Measurements from ENCODE around the gene TGFBR3. TPM values are rescaled to one million over a fixed set of nuclear protein-coding genes. Genes with fewer than 3 reads are reported as not detected.
A peak's percentile ranks its signal among the peaks of the same experiment; 100 is the strongest.

TGFBR3 gene
- total and polyA plus RNA-seq, 8 donors = 6.0 to 34.8 (median 21.4) TPM

DNA sequence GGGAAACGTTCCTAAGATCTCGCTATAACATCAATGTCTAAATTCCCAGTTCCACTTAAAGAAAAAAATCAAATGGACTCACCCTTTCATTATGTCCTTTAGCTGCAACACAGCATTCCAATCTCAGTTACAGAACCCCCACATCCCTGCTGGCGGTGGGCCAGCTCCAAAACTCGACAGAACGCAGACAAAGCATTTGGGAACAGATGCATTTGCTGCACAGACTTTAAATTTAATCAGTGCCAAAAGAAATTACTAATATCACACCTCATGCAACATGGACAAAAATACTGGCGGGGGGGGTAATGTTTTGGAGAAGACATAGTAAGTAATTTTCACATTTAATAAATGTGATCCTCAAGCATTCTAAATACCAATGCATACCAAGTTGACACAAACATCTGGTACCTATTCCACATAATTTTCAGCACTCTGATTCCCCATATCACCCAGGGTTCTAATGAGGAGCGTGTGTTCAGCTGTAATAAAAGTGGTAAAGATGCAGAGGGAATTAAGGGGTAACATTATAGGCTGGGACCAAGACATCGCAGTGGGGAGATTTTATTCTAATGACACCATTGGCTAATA is 79.7 kb downstream of the TGFBR3 start:
- intact Hi-C loops (cut with DNase I) = no loop called here
- no peak for ATAC-seq
- Histone ChIP-seq H3K9me3 (no peaks in the 10 kb centered on the region), H3K27me3 (no peaks in the 10 kb centered on the region), H3K36me3 (no peaks in the 10 kb centered on the region), H3K4me1 (peaks cover 31 to 46% (median 46%) of the 10 kb centered on the region in 3 donors), H3K4me3 (no peak overlapping the region), H3K27ac (peak overlapping the region in 3 of 4 donors; percentile 67 to 80 (median 74))
- FAIRE-seq = no peak
- no peak for DNase-seq
- 29 to 38% methylated on average over 8 of the region's 8 CpGs for WGBS, 2 donors
- TF ChIP-seq, protein P1, sequence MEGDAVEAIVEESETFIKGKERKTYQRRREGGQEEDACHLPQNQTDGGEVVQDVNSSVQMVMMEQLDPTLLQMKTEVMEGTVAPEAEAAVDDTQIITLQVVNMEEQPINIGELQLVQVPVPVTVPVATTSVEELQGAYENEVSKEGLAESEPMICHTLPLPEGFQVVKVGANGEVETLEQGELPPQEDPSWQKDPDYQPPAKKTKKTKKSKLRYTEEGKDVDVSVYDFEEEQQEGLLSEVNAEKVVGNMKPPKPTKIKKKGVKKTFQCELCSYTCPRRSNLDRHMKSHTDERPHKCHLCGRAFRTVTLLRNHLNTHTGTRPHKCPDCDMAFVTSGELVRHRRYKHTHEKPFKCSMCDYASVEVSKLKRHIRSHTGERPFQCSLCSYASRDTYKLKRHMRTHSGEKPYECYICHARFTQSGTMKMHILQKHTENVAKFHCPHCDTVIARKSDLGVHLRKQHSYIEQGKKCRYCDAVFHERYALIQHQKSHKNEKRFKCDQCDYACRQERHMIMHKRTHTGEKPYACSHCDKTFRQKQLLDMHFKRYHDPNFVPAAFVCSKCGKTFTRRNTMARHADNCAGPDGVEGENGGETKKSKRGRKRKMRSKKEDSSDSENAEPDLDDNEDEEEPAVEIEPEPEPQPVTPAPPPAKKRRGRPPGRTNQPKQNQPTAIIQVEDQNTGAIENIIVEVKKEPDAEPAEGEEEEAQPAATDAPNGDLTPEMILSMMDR (IDR thresholded peaks at IDR 0.05) = no peak

DNA sequence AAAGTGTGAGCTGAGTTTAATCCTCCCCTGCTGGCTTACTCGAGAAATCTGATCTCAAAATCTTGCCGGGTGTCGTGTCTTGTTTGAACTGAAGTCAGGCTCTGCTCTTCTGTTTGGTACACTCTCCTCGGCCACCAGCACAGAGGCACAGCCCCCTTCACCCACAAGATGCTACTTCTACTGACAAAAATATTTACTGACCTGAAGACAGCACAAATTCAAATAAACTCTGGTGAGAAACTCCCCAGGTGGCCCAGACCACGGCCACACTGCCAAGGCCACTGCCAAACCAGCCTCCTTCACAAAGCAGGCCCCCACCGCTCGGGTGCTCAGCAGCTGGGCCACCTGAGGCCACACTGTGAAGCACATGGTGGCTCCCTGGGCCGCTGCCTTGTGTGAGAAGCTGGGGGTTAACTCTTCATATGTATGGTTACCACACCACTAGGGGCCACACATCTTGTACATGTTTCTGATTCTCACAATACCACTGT is 80.6 kb downstream of the TGFBR3 start:
- FAIRE-seq (no peak), DNase-seq (peak; percentile 82 to 93 (median 86)), ATAC-seq (peak; percentile 89 to 94 (median 92))
- Histone ChIP-seq H3K4me3 (no peak overlapping the region), H3K4me1 (peaks cover 31 to 46% (median 46%) of the 10 kb centered on the region in 3 donors), H3K9me3 (no peaks in the 10 kb centered on the region), H3K27ac (peak overlapping the region; percentile 12 to 80 (median 70)), H3K36me3 (no peaks in the 10 kb centered on the region), H3K27me3 (no peaks in the 10 kb centered on the region)
- intact Hi-C loops (cut with DNase I) = no loop called here
- 34 to 40% methylated on average over 8 of the region's 8 CpGs for WGBS, 2 donors
- TF ChIP-seq, protein P1 (IDR thresholded peaks at IDR 0.05) = peak in 1 of 4 donors; percentile 6

DNA sequence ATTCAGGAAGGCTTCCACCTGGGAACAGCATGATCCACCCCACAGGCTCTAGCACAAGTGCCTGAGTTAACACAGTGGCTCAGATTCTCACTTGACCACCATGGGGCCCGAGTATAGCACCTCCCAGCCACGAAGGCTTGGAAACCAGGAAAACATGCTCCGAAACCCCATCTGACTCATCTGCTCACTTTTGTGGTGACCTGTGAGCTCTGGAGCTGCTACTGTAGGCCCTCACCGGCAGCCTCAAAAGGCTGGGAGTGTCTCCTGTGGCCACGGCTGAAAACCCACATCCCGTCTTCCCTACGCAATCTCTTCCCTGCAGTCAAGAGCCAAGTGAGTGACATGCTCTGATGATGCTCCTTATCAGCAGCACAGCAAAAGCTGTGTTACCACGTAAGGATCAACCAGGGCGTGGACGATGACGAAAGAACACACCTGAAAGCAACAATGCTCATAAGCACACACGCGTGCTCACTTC is 81.4 kb downstream of the TGFBR3 start:
- FAIRE-seq (no peak), ATAC-seq (peak in 3 of 4 donors; percentile 4 to 9 (median 5)), DNase-seq (no peak)
- 87 to 90% methylated on average over 13 of the region's 13 CpGs for WGBS, 2 donors
- intact Hi-C loops (cut with DNase I) = no loop called here
- Histone ChIP-seq H3K27me3 (no peaks in the 10 kb centered on the region), H3K27ac (peak overlapping the region; percentile 12 to 80 (median 70)), H3K36me3 (no peaks in the 10 kb centered on the region), H3K9me3 (no peaks in the 10 kb centered on the region), H3K4me1 (peaks cover 31 to 49% (median 46%) of the 10 kb centered on the region in 3 donors), H3K4me3 (no peak overlapping the region)
- TF ChIP-seq, protein P1 (IDR thresholded peaks at IDR 0.05) = no peak

DNA sequence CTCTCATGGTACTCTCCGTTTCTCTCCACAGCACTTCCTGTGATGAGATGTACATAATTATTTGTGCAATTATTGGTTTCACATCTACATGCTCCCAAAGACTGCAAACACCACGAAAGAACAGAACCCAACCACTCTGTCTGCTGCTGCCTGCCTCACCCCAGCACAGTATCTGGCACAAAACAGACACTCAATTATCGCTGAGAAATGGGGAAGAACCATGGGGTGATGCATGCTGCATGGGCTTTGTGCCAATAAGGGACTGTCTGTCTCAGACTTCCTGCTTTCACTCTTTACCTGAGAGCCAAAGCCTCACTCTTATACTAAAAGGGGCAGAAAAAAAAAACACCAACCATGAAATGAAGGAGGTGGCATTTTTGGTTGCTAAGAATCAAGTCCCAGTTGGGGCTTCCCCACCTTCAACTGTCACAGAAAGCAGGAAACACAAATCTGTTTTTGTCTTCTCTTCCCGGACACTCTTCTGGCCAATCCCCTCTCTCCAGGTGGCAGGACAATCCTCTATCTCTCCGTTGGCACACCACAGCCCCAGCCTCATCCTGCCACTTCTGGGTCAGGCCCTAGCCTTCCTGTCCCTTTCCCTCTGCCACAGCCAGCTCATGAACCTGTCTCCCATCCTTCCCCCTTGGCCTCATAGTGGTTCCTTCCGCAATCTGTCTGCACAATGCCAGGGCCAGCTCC is 82.0 kb downstream of the TGFBR3 start:
- Histone ChIP-seq H3K9me3 (no peaks in the 10 kb centered on the region), H3K36me3 (no peaks in the 10 kb centered on the region), H3K4me1 (peaks cover 31 to 55% (median 49%) of the 10 kb centered on the region in 3 donors), H3K27me3 (no peaks in the 10 kb centered on the region), H3K4me3 (no peak overlapping the region), H3K27ac (peak overlapping the region in 3 of 4 donors; percentile 67 to 80 (median 74))
- no peak for DNase-seq
- no peak for FAIRE-seq
- WGBS, 2 donors = 64 to 78% methylated on average over 6 of the region's 6 CpGs
- TF ChIP-seq, protein P1 (IDR thresholded peaks at IDR 0.05) = no peak
- intact Hi-C loops (cut with DNase I) = no loop called here
- peak in 1 of 4 donors; percentile 28 for ATAC-seq

All from pancreas (tissue), 10 donors.